Lung (tissue), 12 donors: ENCODE data around the gene PA2G4. TPM values are rescaled to one million over a fixed set of nuclear protein-coding genes. Genes with fewer than 3 reads are reported as not detected.
A peak's percentile ranks its signal among the peaks of the same experiment; 100 is the strongest.

Experiments
- ATAC-seq: fragments of 200-7000 bp; cut with Tn5 transposase; one replicate; pipeline ENCODE4 v1.9.1; 2020; ENCODE audit warnings: moderate number of reproducible peaks; ENCODE audit not compliant: insufficient read depth, low FRiP score
- DNase-seq, 3 donors: peaks; one replicate each; pipeline ENCODE4 v3.0.0-alpha.2; 2013 to 2017
- H3K27ac ChIP-seq, 2 donors: one replicate each; pipeline ENCODE4 v1.5.1; 2013; ENCODE audit warnings: mild to moderate bottlenecking in 2 of 2, moderate library complexity in 2 of 2, control low read depth in 1 of 2, inconsistent platforms in 1 of 2, low read depth in 1 of 2, low read length in 1 of 2
- H3K27me3 ChIP-seq, 3 donors: one replicate each; pipeline ENCODE4 v1.5.1; 2013; ENCODE audit warnings: low read length in 2 of 3; ENCODE audit not compliant: control insufficient read depth in 3 of 3, insufficient read depth in 3 of 3
- H3K36me3 ChIP-seq, 4 donors: one replicate each; pipeline ENCODE4 v1.5.1; 2013; ENCODE audit warnings: low read length in 4 of 4, mild to moderate bottlenecking in 1 of 4, moderate library complexity in 1 of 4; ENCODE audit not compliant: control insufficient read depth in 4 of 4, insufficient read depth in 4 of 4
- H3K4me1 ChIP-seq, 5 donors: one replicate each; pipeline ENCODE4 v1.5.1; 2013; ENCODE audit warnings: low read length in 5 of 5, mild to moderate bottlenecking in 2 of 5, moderate library complexity in 1 of 5; ENCODE audit not compliant: control insufficient read depth in 5 of 5, insufficient read depth in 5 of 5
- H3K4me3 ChIP-seq: one replicate; pipeline ENCODE4 v1.5.1; 2013; ENCODE audit warnings: mild to moderate bottlenecking, control low read depth, moderate library complexity
- H3K9ac ChIP-seq, 2 donors: one replicate each; pipeline ENCODE4 v1.5.1; 2013; ENCODE audit warnings: low read length in 2 of 2, control low read depth in 1 of 2; ENCODE audit not compliant: insufficient read depth in 1 of 2
- H3K9me3 ChIP-seq, 4 donors: one replicate each; pipeline ENCODE4 v1.5.1; 2013; ENCODE audit warnings: low read length in 3 of 4, mild to moderate bottlenecking in 1 of 4, moderate library complexity in 1 of 4; ENCODE audit not compliant: control insufficient read depth in 4 of 4, insufficient read depth in 3 of 4
- CTCF ChIP-seq: IDR thresholded peaks from 2 replicates; pipeline ENCODE4 v1.5.1; 2012; ENCODE audit warnings: mild to moderate bottlenecking; ENCODE audit errors: control extremely low read depth, extremely low read depth
- WGBS, 2 donors: extraction: QIAGEN DNeasy Blood & Tissue Kit; methylation state at CpG; one replicate each; pipeline ENCODE4 v1.1.7; 2013; 5-methylcytosine and 5-hydroxymethylcytosine counted together
- polyA plus RNA-seq, 2 donors: library from polyadenylated mRNA; stranded (reverse); fragments of 200-250 nt; gene quantifications; one replicate each; pipeline ENCODE4 v1.2.1, GENCODE V29; 2013
- total RNA-seq, 2 donors: library from RNA; depleted of rRNA in 1 of 2; stranded (reverse); fragments of >200 nt in 1 of 2; gene quantifications; one replicate each; pipeline ENCODE4 v1.2.1, GENCODE V29; 2014 to 2021
- donor health status: control.
- donor health status: control.
- donor health status: Bipolar disorder and iron deficiency.
- donor health status: healthy.
- donor health status: DM: yes; HTN: yes; CAD: no.

PA2G4 gene
- total and polyA plus RNA-seq, 4 donors: 80.2 to 137 (median 89.4) TPM

- ATAC-seq (no peak), DNase-seq (peak in 1 of 3 donors; percentile 27)
- peak overlapping the region; percentile 59 to 75 for H3K27ac ChIP-seq
- H3K9ac ChIP-seq: peak overlapping the region in 1 of 2 donors; percentile 84
- H3K36me3 ChIP-seq: peaks cover 0 to 17% (median 14%) of the 10 kb centered on the region in 4 donors
- TF ChIP-seq CTCF: no peak
- H3K9me3 ChIP-seq: no peaks in the 10 kb centered on the region
- H3K4me3 ChIP-seq: no peak overlapping the region
- H3K4me1 ChIP-seq: peaks cover 0 to 27% (median 17%) of the 10 kb centered on the region in 5 donors
- 18 to 40% methylated on average over 3 of the region's 3 CpGs for WGBS, 2 donors
- no peaks in the 10 kb centered on the region for H3K27me3 ChIP-seq
These were observed 22.4 kb downstream of the PA2G4 start for GRCh38 chr12:56126732-56127239.

- no peak for ATAC-seq
- 0 to 1% methylated on average over 8 of the region's 8 CpGs for WGBS, 2 donors
- peak overlapping the region in 1 of 2 donors; percentile 82 for H3K27ac ChIP-seq
- H3K36me3 ChIP-seq: peaks cover 0 to 24% (median 18%) of the 10 kb centered on the region in 4 donors
- H3K27me3 ChIP-seq: no peaks in the 10 kb centered on the region
- DNase-seq: no peak
- H3K9me3 ChIP-seq: no peaks in the 10 kb centered on the region
- no peak for TF ChIP-seq CTCF
- H3K4me1 ChIP-seq: peaks cover 0 to 27% (median 13%) of the 10 kb centered on the region in 5 donors
- H3K9ac ChIP-seq: peak overlapping the region; percentile 27 to 84
- no peak overlapping the region for H3K4me3 ChIP-seq
These were observed 23.1 kb downstream of the PA2G4 start for GRCh38 chr12:56127485-56127887.

GRCh38 chr12:56127888-56128669, 23.7 kb downstream of the PA2G4 start, which contains the start of gene ESYT1:
TSS of gene ESYT1 (plus strand) at chr12:56128267. CDS start at chr12:56128320, 53 bp downstream.
- H3K27ac ChIP-seq: peak within 1 kb of the TSS; percentile 82 to 88
- WGBS, 2 donors: 0% methylated on average over 49 of the region's 49 CpGs
- DNase-seq (peak; percentile 99 to 100 (median 100)), ATAC-seq (peak; percentile 96)
- TF ChIP-seq CTCF: no peak
- H3K4me3 ChIP-seq: peak within 1 kb of the TSS; percentile 77
- H3K9ac ChIP-seq: peak within 1 kb of the TSS; percentile 50 to 84
- H3K27me3 ChIP-seq: no peaks in the 10 kb centered on the region
- no peaks in the 10 kb centered on the region for H3K9me3 ChIP-seq
- H3K4me1 ChIP-seq: peaks cover 0 to 27% (median 12%) of the 10 kb centered on the region in 5 donors
- peaks cover 2 to 27% (median 20%) of the 10 kb centered on the region in 4 donors for H3K36me3 ChIP-seq
